Activated naive CD4-positive, alpha-beta T cell treated with anti-CD3 and anti-CD28 coated beads for 36 hours (primary cell): Measurements from ENCODE around the gene ERICH6. TPM values are rescaled to one million over a fixed set of nuclear protein-coding genes. Genes with fewer than 3 reads are reported as not detected.

ENCODE experiments used
- total RNA-seq, 2 experiments: library from RNA; stranded (reverse); gene quantifications; one replicate each; pipeline ENCODE4 v1.2.3, GENCODE V29; 2021

Gene ERICH6
- total RNA-seq, 2 experiments from 2014 or later: not detected

Other genes with a start within 250 kb of the ERICH6 start
- 100 to 1,000 TPM in 1 of 2 experiments, 10 to 100 TPM in 1; 95.9 to 105 TPM for gene SERP1, start 157.4 kb downstream of the ERICH6 start, total RNA-seq
- 100 to 1,000 TPM; 133 to 135 TPM for gene EIF2A, start 157.1 kb downstream of the ERICH6 start, total RNA-seq
- 10 to 100 TPM; 68.4 to 71.2 TPM for gene SELENOT, start 100.6 kb downstream of the ERICH6 start, total RNA-seq
- 10 to 100 TPM; 67.1 to 68.8 TPM for gene SIAH2, start 59.2 kb upstream of the ERICH6 start, total RNA-seq
- gene MINDY4B, start 201.5 kb upstream of the ERICH6 start, total RNA-seq: not detected